ENCODE results near the gene STUM. TPM values are rescaled to one million over a fixed set of nuclear protein-coding genes. Genes with fewer than 3 reads are reported as not detected.

The STUM gene
- total and polyA plus RNA-seq, 2 donors, result 0.80 to 1.0 TPM

DNA sequence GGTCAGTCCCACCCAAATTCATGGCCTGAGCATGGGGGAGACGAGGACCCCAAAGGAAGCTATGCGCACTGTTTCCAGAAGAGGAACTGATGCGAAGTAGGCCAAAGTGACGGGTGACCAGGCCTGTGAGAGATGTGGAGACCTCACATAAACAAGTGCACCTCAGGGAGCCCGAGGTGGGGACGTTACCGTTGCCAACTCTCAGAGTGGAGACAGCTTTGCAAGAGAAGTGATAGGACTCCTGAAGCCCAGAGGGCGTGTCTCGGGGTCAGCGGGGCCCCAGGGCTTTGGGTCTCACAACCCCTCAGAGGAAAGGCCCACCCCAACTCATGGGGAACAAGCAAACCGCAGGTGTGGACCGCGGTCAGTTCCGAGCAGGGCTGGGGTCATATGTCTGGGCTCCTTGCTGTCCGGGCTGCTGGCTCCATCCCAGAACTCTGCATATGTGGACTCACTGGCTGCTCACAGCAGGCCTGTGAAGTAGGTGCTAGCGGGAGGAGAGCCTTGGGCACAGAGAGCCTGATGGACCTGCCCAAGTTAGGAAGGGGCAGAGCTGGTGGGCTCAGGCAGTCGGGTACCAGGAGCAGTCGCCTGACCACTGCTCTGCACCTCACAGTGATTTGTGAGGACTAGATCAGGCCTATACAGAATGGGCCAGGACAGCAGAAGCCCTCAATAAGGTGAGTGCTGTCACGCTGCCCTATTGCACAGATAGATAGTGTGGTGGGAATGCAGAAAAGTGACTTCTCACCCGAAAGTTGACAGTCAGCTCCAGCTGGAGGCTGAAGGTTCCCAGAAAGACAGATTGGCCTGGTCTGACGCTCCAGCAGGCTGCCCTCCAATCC is 26.2 kb downstream of the STUM start:
- peaks cover 0 to 4% of the 10 kb centered on the region in 2 donors for H3K27me3 ChIP-seq (ENCODE audit: control insufficient read depth in 2 of 2, insufficient read depth in 1 of 2, low read length in 1 of 2)
- no peak for DNase-seq (ENCODE audit: low read depth in 6 of 9, low spot score in 9 of 9)
- H3K4me3 ChIP-seq (ENCODE audit: low read length in 2 of 2), result no peak overlapping the region
- no peaks in the 10 kb centered on the region for H3K36me3 ChIP-seq (ENCODE audit: control insufficient read depth in 2 of 2, insufficient read depth in 2 of 2, low read length in 1 of 2)
- H3K4me1 ChIP-seq (ENCODE audit: control insufficient read depth in 2 of 2, insufficient read depth in 2 of 2, low read length in 2 of 2), result no peaks in the 10 kb centered on the region
- H3K27ac ChIP-seq (ENCODE audit: low read depth in 1 of 2, low read length in 1 of 2), result no peak overlapping the region
- H3K9me3 ChIP-seq (ENCODE audit: control insufficient read depth in 2 of 2, insufficient read depth in 1 of 2, low read length in 1 of 2), result no peaks in the 10 kb centered on the region
- 97% methylated on average over 21 of the region's 21 CpGs for WGBS

DNA sequence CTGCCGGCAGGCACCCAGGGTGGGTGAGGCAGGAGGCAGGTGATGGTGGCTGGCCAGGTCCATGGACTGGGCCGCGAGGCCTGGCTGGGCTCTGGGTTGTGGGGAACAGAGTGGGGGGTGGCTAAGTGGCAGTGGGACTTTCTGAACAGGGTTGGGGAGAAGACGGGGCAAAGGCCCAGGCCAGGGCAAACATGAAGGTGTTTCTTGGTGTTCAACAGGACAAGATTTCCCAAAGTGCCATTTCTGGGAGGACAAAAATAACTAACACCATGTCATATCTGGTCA is 26.8 kb downstream of the STUM start:
- no peaks in the 10 kb centered on the region for H3K4me1 ChIP-seq (ENCODE audit: control insufficient read depth in 2 of 2, insufficient read depth in 2 of 2, low read length in 2 of 2)
- H3K4me3 ChIP-seq (ENCODE audit: low read length in 2 of 2), result no peak overlapping the region
- no peak overlapping the region for H3K27ac ChIP-seq (ENCODE audit: low read depth in 1 of 2, low read length in 1 of 2)
- peaks cover 0 to 4% of the 10 kb centered on the region in 2 donors for H3K27me3 ChIP-seq (ENCODE audit: control insufficient read depth in 2 of 2, insufficient read depth in 1 of 2, low read length in 1 of 2)
- WGBS, result 99% methylated on average over 4 of the region's 4 CpGs
- no peaks in the 10 kb centered on the region for H3K9me3 ChIP-seq (ENCODE audit: control insufficient read depth in 2 of 2, insufficient read depth in 1 of 2, low read length in 1 of 2)
- H3K36me3 ChIP-seq (ENCODE audit: control insufficient read depth in 2 of 2, insufficient read depth in 2 of 2, low read length in 1 of 2), result no peaks in the 10 kb centered on the region
- no peak for DNase-seq (ENCODE audit: low read depth in 6 of 9, low spot score in 9 of 9)

DNA sequence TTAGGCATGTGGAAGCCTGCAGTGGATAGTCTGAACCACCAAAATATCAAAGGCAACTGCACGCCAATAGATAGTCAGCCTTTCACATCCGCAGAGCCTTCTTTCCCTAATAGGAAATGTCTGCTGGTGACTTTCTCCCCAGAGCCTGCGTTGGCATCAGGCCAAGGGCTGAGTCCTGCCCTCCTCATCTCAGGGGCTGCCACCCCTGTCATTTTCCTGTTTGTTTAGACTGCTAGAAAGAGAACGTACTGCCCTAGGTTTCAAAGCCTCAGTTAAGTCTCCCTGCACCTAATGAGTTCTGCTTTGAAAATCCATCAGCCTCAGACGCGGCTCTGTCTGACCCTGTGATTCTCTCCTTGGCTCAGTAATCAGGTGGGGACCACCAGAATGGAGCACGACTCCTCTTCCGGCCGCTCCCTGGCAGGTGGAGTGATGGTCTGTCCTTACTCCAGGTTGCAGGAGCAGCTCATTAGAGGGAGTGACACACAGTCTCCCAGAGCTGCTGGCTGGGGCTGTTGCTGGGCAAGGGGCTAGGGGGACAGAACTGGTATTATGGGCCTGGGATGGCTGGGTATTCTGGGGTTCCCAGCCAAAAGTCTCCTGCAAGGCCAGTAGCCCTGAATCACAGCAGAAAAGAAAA is 27.3 kb downstream of the STUM start:
- no peak for DNase-seq (ENCODE audit: low read depth in 6 of 9, low spot score in 9 of 9)

DNA sequence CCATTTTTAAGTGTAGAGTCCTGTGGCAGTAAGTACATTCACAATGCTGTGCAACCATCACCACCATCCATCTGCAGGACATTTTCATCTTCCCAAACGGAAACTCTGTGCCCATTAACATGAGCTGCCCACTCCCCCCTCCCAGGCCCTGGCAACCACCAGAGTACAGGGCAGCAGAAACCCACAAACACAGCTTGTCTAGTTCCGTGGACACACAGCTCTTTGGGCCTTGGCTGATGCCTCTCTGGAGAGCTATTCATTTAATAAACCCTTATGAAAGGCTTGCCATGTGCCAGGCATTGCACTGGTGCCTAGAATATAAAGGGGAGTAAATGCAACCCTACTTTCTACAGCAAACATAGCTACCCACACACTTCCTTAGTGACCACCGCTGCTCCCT is 28.0 kb downstream of the STUM start:
- Histone ChIP-seq H3K27ac (ENCODE audit: low read depth in 1 of 2, low read length in 1 of 2) (no peak overlapping the region), H3K4me1 (ENCODE audit: control insufficient read depth in 2 of 2, insufficient read depth in 2 of 2, low read length in 2 of 2) (no peaks in the 10 kb centered on the region), H3K9me3 (ENCODE audit: control insufficient read depth in 2 of 2, insufficient read depth in 1 of 2, low read length in 1 of 2) (no peaks in the 10 kb centered on the region), H3K36me3 (ENCODE audit: control insufficient read depth in 2 of 2, insufficient read depth in 2 of 2, low read length in 1 of 2) (no peaks in the 10 kb centered on the region), H3K27me3 (ENCODE audit: control insufficient read depth in 2 of 2, insufficient read depth in 1 of 2, low read length in 1 of 2) (peaks cover 0 to 4% of the 10 kb centered on the region in 2 donors), H3K4me3 (ENCODE audit: low read length in 2 of 2) (no peak overlapping the region)
- 95% methylated on average over 3 of the region's 3 CpGs for WGBS
- DNase-seq (ENCODE audit: low read depth in 6 of 9, low spot score in 9 of 9), result no peak

More for the DNA sequence above, 27.3 kb downstream of the STUM start:
- 76% methylated on average over 9 of the region's 9 CpGs for WGBS
- Histone ChIP-seq H3K9me3 (ENCODE audit: control insufficient read depth in 2 of 2, insufficient read depth in 1 of 2, low read length in 1 of 2) (no peaks in the 10 kb centered on the region), H3K36me3 (ENCODE audit: control insufficient read depth in 2 of 2, insufficient read depth in 2 of 2, low read length in 1 of 2) (no peaks in the 10 kb centered on the region), H3K27ac (ENCODE audit: low read depth in 1 of 2, low read length in 1 of 2) (no peak overlapping the region), H3K4me1 (ENCODE audit: control insufficient read depth in 2 of 2, insufficient read depth in 2 of 2, low read length in 2 of 2) (no peaks in the 10 kb centered on the region), H3K27me3 (ENCODE audit: control insufficient read depth in 2 of 2, insufficient read depth in 1 of 2, low read length in 1 of 2) (peaks cover 0 to 4% of the 10 kb centered on the region in 2 donors), H3K4me3 (ENCODE audit: low read length in 2 of 2) (no peak overlapping the region)

DNA sequence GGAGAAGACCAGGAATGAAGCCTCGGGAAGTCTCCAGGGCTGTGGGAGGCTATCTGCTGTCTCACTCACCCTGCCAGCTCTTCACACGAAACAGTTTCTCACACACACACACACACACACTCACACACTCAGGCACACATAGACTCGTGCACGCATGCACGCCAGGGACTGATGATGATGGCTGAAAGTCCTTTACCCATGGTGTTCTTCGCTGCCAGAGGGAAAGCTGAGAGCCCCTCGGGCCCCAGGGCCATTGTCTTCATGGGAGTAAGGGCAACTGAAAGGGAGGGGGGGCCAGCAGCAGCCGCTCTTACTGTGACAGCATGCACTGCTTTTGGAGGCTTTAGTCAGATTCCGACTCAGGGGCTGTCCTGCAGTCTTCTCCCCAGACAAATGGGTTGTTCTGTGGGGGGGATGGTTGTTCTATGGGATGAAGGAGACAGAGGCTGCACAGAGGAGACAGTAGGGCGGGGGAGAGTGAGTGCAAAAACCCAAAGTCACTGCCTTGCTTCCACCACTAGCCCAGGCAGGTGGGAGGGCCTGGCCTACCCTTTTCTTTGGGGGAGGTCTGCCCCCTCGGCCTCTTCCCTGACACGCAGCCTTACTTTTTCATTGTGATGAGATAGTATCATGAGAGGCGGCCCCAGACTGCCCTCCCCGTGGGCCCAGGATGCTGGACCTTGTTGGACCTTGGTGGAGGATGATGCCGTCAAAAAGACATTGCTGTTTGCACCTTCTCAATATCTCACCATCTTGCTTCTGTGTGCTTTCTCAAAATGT is 29.0 kb downstream of the STUM start:
- no peaks in the 10 kb centered on the region for H3K4me1 ChIP-seq (ENCODE audit: control insufficient read depth in 2 of 2, insufficient read depth in 2 of 2, low read length in 2 of 2)
- H3K27ac ChIP-seq (ENCODE audit: low read depth in 1 of 2, low read length in 1 of 2), result no peak overlapping the region
- peaks cover 0 to under 1% of the 10 kb centered on the region in 2 donors for H3K27me3 ChIP-seq (ENCODE audit: control insufficient read depth in 2 of 2, insufficient read depth in 1 of 2, low read length in 1 of 2)
- no peak overlapping the region for H3K4me3 ChIP-seq (ENCODE audit: low read length in 2 of 2)
- no peaks in the 10 kb centered on the region for H3K36me3 ChIP-seq (ENCODE audit: control insufficient read depth in 2 of 2, insufficient read depth in 2 of 2, low read length in 1 of 2)
- no peaks in the 10 kb centered on the region for H3K9me3 ChIP-seq (ENCODE audit: control insufficient read depth in 2 of 2, insufficient read depth in 1 of 2, low read length in 1 of 2)
- no peak for DNase-seq (ENCODE audit: low read depth in 6 of 9, low spot score in 9 of 9)
- WGBS, result 91% methylated on average over 15 of the region's 15 CpGs

DNA sequence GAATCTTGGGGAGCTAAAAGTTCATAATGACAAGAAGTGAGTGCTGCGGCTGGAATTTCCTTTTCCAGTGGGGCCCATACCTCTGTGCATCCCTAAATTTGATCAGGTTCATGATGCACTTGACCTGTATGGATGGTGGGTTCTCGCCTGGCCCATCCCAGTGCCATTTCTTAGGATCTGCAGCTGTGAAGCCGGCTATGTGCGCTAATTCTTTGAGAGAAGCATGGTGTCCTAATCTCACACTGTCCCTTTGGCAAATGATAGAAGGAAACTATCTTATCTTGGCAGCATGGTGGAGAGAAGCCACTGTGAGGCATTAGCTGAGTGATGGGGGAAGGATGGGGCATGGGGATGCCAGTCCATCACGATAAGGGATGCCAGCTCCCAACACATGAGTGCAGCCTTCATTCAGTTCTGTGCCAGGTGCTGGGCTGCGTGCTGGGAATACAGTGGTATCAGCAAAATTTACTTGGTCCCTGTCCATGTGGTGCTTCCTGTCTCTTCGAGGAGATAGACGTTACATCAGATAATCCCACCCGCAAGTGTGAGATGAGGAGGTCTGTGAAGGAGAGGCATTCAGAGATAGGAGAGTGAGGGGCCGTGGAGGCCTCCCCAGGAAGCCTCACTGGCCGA is 30.5 kb downstream of the STUM start:
- DNase-seq (ENCODE audit: low read depth in 6 of 9, low spot score in 9 of 9), result no peak

DNA sequence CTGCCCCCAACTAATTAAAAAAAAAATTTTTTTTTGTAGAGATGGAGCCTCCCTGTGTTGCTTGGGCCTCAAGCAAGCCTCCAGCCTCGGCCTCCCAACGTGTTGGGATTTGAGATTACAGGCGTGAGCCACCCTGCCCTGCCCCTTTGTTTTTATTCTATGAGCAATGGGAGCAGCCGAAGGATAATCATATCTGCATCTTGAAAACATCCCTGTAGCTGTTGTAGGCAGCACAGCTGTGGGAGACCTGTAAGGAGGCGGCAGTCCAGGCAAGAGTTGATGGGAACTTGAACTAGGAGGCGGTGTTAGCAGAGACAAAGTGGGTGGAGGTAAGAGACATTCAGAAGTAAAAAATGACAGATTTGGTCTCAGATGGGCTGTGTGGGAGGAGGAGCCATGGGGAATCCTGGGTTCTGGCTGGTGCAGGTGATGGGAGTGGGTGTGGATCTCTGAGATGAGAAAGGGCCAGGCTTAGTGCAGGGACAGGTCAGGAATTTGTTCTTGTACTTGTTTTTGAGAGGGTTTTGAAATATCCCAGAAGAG is 31.3 kb downstream of the STUM start:
- no peak overlapping the region for H3K4me3 ChIP-seq (ENCODE audit: low read length in 2 of 2)
- WGBS, result 97% methylated on average over 6 of the region's 6 CpGs
- DNase-seq (ENCODE audit: low read depth in 6 of 9, low spot score in 9 of 9), result no peak

More for the DNA sequence above, 30.5 kb downstream of the STUM start:
- H3K9me3 ChIP-seq (ENCODE audit: control insufficient read depth in 2 of 2, insufficient read depth in 1 of 2, low read length in 1 of 2), result no peaks in the 10 kb centered on the region
- H3K4me3 ChIP-seq (ENCODE audit: low read length in 2 of 2), result no peak overlapping the region
- no peaks in the 10 kb centered on the region for H3K4me1 ChIP-seq (ENCODE audit: control insufficient read depth in 2 of 2, insufficient read depth in 2 of 2, low read length in 2 of 2)
- H3K27me3 ChIP-seq (ENCODE audit: control insufficient read depth in 2 of 2, insufficient read depth in 1 of 2, low read length in 1 of 2), result no peaks in the 10 kb centered on the region
- no peak overlapping the region for H3K27ac ChIP-seq (ENCODE audit: low read depth in 1 of 2, low read length in 1 of 2)
- WGBS, result 95% methylated on average over 11 of the region's 11 CpGs
- no peaks in the 10 kb centered on the region for H3K36me3 ChIP-seq (ENCODE audit: control insufficient read depth in 2 of 2, insufficient read depth in 2 of 2, low read length in 1 of 2)

DNA sequence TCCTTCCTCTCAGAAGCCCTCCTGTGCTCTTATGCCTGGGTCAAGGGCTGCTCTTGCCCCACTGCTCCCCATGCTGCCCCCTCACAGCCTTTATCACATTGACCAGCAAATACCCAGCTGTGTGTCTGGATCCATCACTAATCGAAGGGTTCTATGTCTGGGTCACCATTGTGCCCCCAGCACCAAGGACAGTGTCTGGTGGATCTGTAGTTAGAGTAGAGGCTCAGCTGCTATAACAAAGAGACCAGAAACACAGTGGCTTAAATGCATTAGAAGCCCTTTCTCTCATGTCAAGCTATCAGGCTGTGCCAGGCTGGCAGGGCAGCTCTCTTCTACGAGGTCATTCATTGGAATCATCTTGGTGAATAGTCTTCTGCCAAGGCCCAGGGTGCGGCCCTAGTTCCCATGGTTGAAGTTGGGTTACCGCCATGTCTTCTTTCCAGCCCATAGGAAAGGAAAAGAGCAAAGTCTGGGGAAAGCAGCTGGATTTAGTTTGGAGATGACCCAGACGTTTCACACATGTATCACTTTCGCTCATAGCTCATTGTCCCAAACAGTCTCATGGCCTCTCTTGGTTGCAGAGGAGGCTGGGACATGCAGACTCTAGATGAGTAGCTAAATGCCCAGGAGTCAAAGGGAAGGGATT is 32.2 kb downstream of the STUM start:
- Histone ChIP-seq H3K4me3 (ENCODE audit: low read length in 2 of 2) (no peak overlapping the region), H3K4me1 (ENCODE audit: control insufficient read depth in 2 of 2, insufficient read depth in 2 of 2, low read length in 2 of 2) (no peaks in the 10 kb centered on the region), H3K27ac (ENCODE audit: low read depth in 1 of 2, low read length in 1 of 2) (no peak overlapping the region), H3K27me3 (ENCODE audit: control insufficient read depth in 2 of 2, insufficient read depth in 1 of 2, low read length in 1 of 2) (no peaks in the 10 kb centered on the region), H3K36me3 (ENCODE audit: control insufficient read depth in 2 of 2, insufficient read depth in 2 of 2, low read length in 1 of 2) (no peaks in the 10 kb centered on the region), H3K9me3 (ENCODE audit: control insufficient read depth in 2 of 2, insufficient read depth in 1 of 2, low read length in 1 of 2) (no peaks in the 10 kb centered on the region)
- DNase-seq (ENCODE audit: low read depth in 6 of 9, low spot score in 9 of 9), result no peak
- 81% methylated on average over 6 of the region's 6 CpGs for WGBS

More for the DNA sequence above, 31.3 kb downstream of the STUM start:
- no peaks in the 10 kb centered on the region for H3K4me1 ChIP-seq (ENCODE audit: control insufficient read depth in 2 of 2, insufficient read depth in 2 of 2, low read length in 2 of 2)
- no peaks in the 10 kb centered on the region for H3K9me3 ChIP-seq (ENCODE audit: control insufficient read depth in 2 of 2, insufficient read depth in 1 of 2, low read length in 1 of 2)
- no peaks in the 10 kb centered on the region for H3K27me3 ChIP-seq (ENCODE audit: control insufficient read depth in 2 of 2, insufficient read depth in 1 of 2, low read length in 1 of 2)
- H3K27ac ChIP-seq (ENCODE audit: low read depth in 1 of 2, low read length in 1 of 2), result no peak overlapping the region
- no peaks in the 10 kb centered on the region for H3K36me3 ChIP-seq (ENCODE audit: control insufficient read depth in 2 of 2, insufficient read depth in 2 of 2, low read length in 1 of 2)
